Measurements from ENCODE around the gene TPX2. TPM values are rescaled to one million over a fixed set of nuclear protein-coding genes. Genes with fewer than 3 reads are reported as not detected.

The TPX2 gene
- total RNA-seq, 1 experiment from 2014 or later = 191 TPM

- no peak for DNase-seq (ENCODE audit: low read depth)
Measured at GRCh38 chr20:31848088-31848999, 109.3 kb downstream of the TPX2 start.

GRCh38 chr20:31849306-31849930 lies 110.3 kb downstream of the TPX2 start:
- no peak for DNase-seq (ENCODE audit: low read depth)

Other genes starting within 250 kb of the TPX2 start
- gene HM13, start 224.8 kb upstream of the TPX2 start, total RNA-seq (2014; rRNA removed) = 66.4 and 105 TPM in 2 replicates
- 775 and 1,134 TPM in 2 replicates for gene ID1, start 134.0 kb upstream of the TPX2 start, total RNA-seq (2014; rRNA removed)
- not detected in 2 replicates for gene COX4I2, start 101.4 kb upstream of the TPX2 start, total RNA-seq (2014; rRNA removed)
- 328 and 368 TPM in 2 replicates for gene BCL2L1, start 16.4 kb upstream of the TPX2 start, total RNA-seq (2014; rRNA removed)
- gene MYLK2, start 80.1 kb downstream of the TPX2 start, total RNA-seq (2014; rRNA removed) = 0.29 and 0.71 TPM in 2 replicates
- not detected in 2 replicates for gene FOXS1, start 106.3 kb downstream of the TPX2 start, total RNA-seq (2014; rRNA removed)
- 0.11 TPM in 1 of 2 replicates, not detected in the other for gene DUSP15, start 131.2 kb downstream of the TPX2 start, total RNA-seq (2014; rRNA removed)
- gene TTLL9, start 131.3 kb downstream of the TPX2 start, total RNA-seq (2014; rRNA removed) = not detected in 2 replicates
- gene PDRG1, start 212.8 kb downstream of the TPX2 start, total RNA-seq (2014; rRNA removed) = 8.0 TPM in 2 replicates
- under 0.01 TPM in 1 of 2 replicates, not detected in the other for gene XKR7, start 228.9 kb downstream of the TPX2 start, total RNA-seq (2014; rRNA removed)

Data from LHCN-M2 (cell line).